Measurements from ENCODE around the gene ABCA12.

ABCA12 gene

GRCh38 chr2:215136669-215137328 lies 1.6 kb downstream of the ABCA12 start:
- no peak for DNase-seq (ENCODE audit: low read depth in 2 of 2)

GRCh38 chr2:215120401-215120800 lies 18.0 kb downstream of the ABCA12 start:
- DNase-seq (ENCODE audit: low read depth in 2 of 2), result no peak

DNA sequence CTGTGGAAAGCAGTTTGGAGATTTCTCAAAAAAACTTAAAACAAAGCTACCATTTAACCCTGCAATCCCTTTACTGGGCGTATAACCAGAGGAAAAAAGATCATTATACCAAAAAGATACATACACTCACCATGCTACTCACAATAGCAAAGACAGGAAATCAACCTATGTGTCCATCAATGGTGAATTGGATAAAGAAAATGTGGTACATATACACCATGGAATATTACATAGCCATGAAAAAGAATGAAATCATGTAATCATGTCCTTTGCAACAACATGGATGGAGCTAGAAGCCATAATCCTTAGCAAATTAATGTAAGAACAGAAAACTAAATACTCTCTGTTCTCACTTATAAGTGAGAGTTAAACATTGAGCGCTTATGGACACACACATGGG lies 18.6 kb downstream of the ABCA12 start:
- no peak for DNase-seq (ENCODE audit: low read depth in 2 of 2)

- DNase-seq (ENCODE audit: low read depth in 2 of 2), result no peak
Observed at GRCh38 chr2:215110918-215111317, 27.5 kb downstream of the ABCA12 start.

GRCh38 chr2:215107216-215108056 lies 31.0 kb downstream of the ABCA12 start:
- no peak for DNase-seq (ENCODE audit: low read depth in 2 of 2)

GRCh38 chr2:215105607-215106354 lies 32.6 kb downstream of the ABCA12 start:
- no peak for DNase-seq (ENCODE audit: low read depth in 2 of 2)

- no peak for DNase-seq (ENCODE audit: low read depth in 2 of 2)
Observed at GRCh38 chr2:215104226-215104625, 34.2 kb downstream of the ABCA12 start.

GRCh38 chr2:215098875-215099274 lies 39.6 kb downstream of the ABCA12 start:
- no peak for DNase-seq (ENCODE audit: low read depth in 2 of 2)

- no peak for DNase-seq (ENCODE audit: low read depth in 2 of 2)
Observed at GRCh38 chr2:215084080-215084479, 54.3 kb downstream of the ABCA12 start.

GRCh38 chr2:215083146-215083545 lies 55.3 kb downstream of the ABCA12 start:
- DNase-seq (ENCODE audit: low read depth in 2 of 2), result no peak

- no peak for DNase-seq (ENCODE audit: low read depth in 2 of 2)
Observed at GRCh38 chr2:215082446-215082845, 56.0 kb downstream of the ABCA12 start.

GRCh38 chr2:215080545-215080944 lies 57.9 kb downstream of the ABCA12 start:
- DNase-seq (ENCODE audit: low read depth in 2 of 2), result no peak

GRCh38 chr2:215071676-215072075 lies 66.8 kb downstream of the ABCA12 start:
- DNase-seq (ENCODE audit: low read depth in 2 of 2), result no peak

DNA sequence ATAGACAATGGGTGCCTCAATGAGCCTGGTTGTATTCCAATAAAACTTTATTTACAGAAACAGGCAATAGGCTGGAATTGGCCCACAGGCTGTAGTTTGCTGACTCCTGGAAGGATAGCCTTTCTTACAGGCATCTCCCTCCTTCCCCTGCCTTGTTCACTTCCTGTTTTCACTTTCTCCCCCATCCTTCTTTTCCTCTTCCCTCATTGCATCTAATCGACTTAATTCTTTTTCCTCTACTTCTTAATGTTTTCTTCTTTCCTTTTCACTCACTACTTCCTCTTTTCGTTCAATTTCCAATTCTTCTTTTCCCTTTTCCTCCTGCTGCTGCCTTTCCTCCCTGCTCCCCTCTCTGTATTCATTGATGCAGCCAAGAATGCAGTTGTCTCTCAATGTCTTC lies 70.0 kb downstream of the ABCA12 start:
- no peak for DNase-seq (ENCODE audit: low read depth in 2 of 2)

DNA sequence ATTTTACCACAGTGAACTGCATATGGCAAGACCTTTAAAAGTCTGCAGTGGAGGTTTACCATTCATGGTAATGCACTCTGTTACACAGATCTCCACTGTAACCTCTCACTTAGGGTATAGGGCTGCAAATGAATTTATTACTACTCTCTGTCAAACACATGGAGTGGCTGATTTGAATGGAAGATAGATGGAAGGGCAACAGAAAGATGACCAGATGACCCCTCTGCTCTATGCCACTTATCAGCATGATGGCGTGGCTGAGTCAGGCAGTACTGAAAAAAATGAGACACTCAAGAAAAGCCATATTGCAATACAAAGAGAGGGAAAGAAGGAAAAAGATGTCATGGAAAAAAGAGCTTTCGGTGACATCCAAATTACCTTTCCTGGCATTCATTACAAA lies 72.3 kb downstream of the ABCA12 start:
- DNase-seq (ENCODE audit: low read depth in 2 of 2), result no peak

DNA sequence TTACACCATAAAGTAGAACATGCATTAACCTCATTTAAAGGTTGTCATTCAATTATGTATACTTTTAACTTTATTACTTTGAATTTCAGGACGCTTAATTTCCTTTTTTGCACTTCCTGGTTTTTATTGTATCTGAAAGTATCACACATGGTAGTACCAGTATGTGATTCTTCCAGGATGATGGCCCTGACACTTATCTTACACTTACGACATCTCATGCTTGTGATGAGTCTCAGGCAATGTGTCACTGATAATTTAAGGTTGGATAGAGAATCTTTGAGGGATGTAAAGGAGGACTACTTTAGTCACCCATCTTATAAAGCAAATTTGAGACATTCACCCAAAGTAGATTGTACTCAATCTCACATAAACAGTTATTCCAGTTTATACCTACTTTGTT lies 74.9 kb downstream of the ABCA12 start:
- DNase-seq (ENCODE audit: low read depth in 2 of 2), result no peak

DNA sequence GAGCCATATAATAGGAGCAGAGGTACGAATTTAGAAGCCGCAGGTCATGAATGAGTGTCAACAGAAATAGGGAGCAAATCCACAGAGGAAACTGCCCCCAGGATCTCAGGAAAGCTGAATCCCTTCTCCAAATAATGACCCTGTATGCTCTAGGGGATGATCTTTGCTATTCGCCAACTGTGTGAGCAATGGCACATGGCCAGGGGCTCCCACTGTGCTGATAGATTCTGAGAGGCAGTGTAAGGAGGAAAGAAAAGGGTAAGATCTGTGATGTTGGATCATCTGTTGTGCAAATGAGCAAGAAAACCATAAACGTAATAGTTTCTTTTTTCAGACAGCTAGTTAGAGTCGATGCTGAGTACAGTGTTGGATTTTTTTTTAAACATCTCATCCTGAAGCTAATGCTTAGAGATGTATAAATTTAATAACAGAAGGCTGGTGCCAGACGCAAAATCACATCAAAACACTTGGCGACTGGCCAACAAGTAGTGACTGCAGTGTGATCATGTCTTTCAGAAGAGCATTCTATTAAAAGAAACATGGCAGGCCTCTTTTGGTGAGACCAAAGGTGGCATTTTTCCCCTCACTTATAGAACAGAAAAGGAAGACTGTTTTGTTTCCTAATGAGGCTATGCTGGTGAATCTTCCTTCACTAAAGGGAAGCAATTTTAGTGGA lies 77.4 kb downstream of the ABCA12 start:
- DNase-seq (ENCODE audit: low read depth in 2 of 2), result no peak

GRCh38 chr2:215059724-215060123 lies 78.7 kb downstream of the ABCA12 start:
- no peak for DNase-seq (ENCODE audit: low read depth in 2 of 2)

DNA sequence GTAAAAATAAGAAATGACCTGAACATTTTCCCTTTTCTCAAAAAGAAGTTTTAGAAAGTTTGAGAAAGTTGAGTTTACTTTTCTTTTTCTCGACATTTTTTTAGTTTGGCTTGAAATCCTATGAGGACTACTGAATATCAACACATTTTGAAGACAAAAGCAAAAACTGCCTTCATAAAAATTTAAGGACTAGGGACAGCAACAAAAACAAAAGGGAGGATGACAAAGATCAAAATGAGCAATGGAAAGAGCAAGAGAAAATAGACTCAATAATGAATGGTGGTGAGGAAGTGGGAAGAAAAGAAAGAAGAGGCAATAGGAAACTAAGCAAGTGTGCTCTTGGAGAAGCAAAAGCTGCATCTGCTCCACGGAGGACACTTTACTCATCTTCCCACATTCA lies 82.5 kb downstream of the ABCA12 start:
- DNase-seq (ENCODE audit: low read depth in 2 of 2), result no peak

GRCh38 chr2:215052810-215053209 lies 85.6 kb downstream of the ABCA12 start:
- no peak for DNase-seq (ENCODE audit: low read depth in 2 of 2)

DNA sequence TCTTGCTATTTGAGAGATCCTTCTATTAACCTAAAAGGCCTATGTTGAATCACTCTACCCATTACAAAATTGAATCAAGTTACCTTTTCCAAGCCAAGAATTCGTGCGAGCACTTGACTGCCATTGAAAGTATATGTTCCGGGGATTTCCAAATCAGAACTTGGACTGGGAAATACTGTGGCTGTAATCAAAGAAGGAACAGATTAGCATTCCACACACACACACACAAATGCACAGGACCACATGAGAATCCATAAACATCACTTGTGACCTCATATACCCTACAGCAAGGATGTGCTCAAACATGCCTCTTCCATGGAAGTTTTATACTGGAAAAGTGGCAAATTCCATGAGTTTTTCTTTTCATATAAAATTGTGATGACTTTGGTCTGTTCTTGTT lies 86.0 kb downstream of the ABCA12 start:
- DNase-seq (ENCODE audit: low read depth in 2 of 2), result no peak

- DNase-seq (ENCODE audit: low read depth in 2 of 2), result no peak
Observed at GRCh38 chr2:215049341-215049740, 89.1 kb downstream of the ABCA12 start.
